Mammary microvascular endothelial cell (primary cell): Measurements from ENCODE around the gene TAP2. TPM values are rescaled to one million over a fixed set of nuclear protein-coding genes. Genes with fewer than 3 reads are reported as not detected.

Experiments
- total RNA-seq: library from RNA; depleted of rRNA; stranded (reverse); fragments of >200 nt; gene quantifications from 2 replicates; pipeline ENCODE4 v1.2.3, GENCODE V29; 2015

The TAP2 gene
- total RNA-seq: 31.0 and 34.9 TPM in 2 replicates

GRCh38 chr6:32838114-32838958, at the start of gene TAP2:
TAP2 (minus strand) TSS chr6:32838739; CDS start chr6:32838233, 506 bp downstream.

DNA sequence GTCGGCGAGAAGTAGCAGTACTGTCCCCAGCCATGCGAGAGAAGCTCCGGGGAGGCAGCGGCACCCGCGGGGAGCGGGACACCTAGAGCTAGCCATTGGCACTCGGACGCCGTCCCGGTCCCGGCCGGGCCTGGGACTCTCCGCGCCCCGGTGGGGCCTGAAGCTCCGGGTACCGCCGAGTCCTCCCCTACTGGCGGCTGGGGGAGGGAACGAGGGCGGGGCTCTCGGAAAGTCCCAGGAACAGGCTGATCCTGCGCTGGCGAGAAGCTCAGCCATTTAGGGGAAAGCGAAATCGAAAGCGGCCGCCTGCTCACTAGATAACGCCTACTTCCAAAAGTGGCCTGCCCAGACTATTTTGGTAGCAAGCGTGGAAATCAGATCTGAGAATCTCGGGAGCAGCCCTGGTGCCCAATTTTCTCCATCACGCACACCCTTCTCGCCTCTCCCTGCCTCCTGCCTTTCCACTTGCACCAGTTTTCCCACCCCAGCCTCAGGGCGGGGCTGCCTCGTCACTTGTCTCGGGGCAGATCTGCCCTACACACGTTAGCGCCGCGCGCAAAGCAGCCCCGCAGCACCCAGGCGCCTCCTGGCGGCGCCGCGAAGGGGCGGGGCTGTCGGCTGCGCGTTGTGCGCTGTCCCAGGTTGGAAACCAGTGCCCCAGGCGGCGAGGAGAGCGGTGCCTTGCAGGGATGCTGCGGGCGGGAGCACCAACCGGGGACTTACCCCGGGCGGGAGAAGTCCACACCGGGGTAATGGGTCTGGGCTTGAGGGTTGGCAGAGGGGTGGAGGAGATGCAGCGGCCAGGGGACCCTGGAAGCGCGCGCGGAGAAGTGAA, 15.2 kb upstream of the TAP2 start, which contains the start of the genes PSMB9 and TAP1:
PSMB9 (plus strand) TSS at position 652 of the 835 bp plus-strand sequence; CDS start at position 690, 38 bp downstream.
TAP1 (minus strand) TSS at position 164 of the 835 bp plus-strand sequence; CDS start at position 96, 68 bp downstream.

GRCh38 chr6:32843979-32844838, 5.7 kb upstream of the TAP2 start, which contains the start of gene PSMB8:
PSMB8 (minus strand) TSS chr6:32844047; CDS start chr6:32843996, 51 bp downstream.

GRCh38 chr6:32816746-32817204, 21.8 kb downstream of the TAP2 start, which contains the start of gene HLA-DOB:
HLA-DOB (minus strand) TSS chr6:32817002; CDS start chr6:32816951, 51 bp downstream.

Other genes starting within 250 kb of the TAP2 start
- 0.39 and 1.8 TPM in 2 replicates for gene HLA-DRB1, start 248.9 kb downstream of the TAP2 start, total RNA-seq
- not detected in 2 replicates for gene HLA-DQA1, start 201.3 kb downstream of the TAP2 start, total RNA-seq
- 0.10 TPM in 1 of 2 replicates, not detected in the other for gene HLA-DQB1, start 172.1 kb downstream of the TAP2 start, total RNA-seq
- not detected in 2 replicates for gene HLA-DQA2, start 97.3 kb downstream of the TAP2 start, total RNA-seq
- gene HLA-DQB2, start 75.2 kb downstream of the TAP2 start, total RNA-seq: not detected in 2 replicates
- gene HLA-DOB, start 21.7 kb downstream of the TAP2 start, total RNA-seq: 0.10 and 0.13 TPM in 2 replicates
- 158 and 164 TPM in 2 replicates for gene PSMB8, start 5.3 kb upstream of the TAP2 start, total RNA-seq
- gene TAP1, start 15.0 kb upstream of the TAP2 start, total RNA-seq: 111 and 118 TPM in 2 replicates
- gene PSMB9, start 15.5 kb upstream of the TAP2 start, total RNA-seq: 135 and 157 TPM in 2 replicates
- 1.2 and 1.3 TPM in 2 replicates for gene HLA-DMB, start 102.3 kb upstream of the TAP2 start, total RNA-seq
- gene HLA-DMA, start 114.4 kb upstream of the TAP2 start, total RNA-seq: 2.3 and 4.9 TPM in 2 replicates
- 98.5 and 99.9 TPM in 2 replicates for gene BRD2, start 129.9 kb upstream of the TAP2 start, total RNA-seq
- not detected in 2 replicates for gene HLA-DOA, start 170.9 kb upstream of the TAP2 start, total RNA-seq
- 9.8 and 28.3 TPM in 2 replicates for gene HLA-DPA1, start 234.9 kb upstream of the TAP2 start, total RNA-seq
- gene HLA-DPB1, start 237.3 kb upstream of the TAP2 start, total RNA-seq: 31.0 and 37.8 TPM in 2 replicates